Neural crest cell (in vitro differentiated cells): ENCODE measurements around the gene ABCC2. TPM values are rescaled to one million over a fixed set of nuclear protein-coding genes. Genes with fewer than 3 reads are reported as not detected.
"Not testable (repeated sequence)": the region's sequence is repeated elsewhere in the genome, so short reads cannot be mapped to it uniquely, and the experiment has no call there.

ENCODE experiments used
- DNase-seq: peaks from one replicate; pipeline ENCODE4 v3.0.0; 2021; ENCODE audit warnings: low read depth, mixed read lengths, low spot score
- H3K27ac Mint-ChIP-seq: one replicate; pipeline ENCODE4 v1.8.0; 2021; ENCODE audit warnings: mild to moderate bottlenecking, mixed read lengths; ENCODE audit not compliant: unreplicated experiment
- H3K27me3 Mint-ChIP-seq: 2 replicates; pipeline ENCODE4 v1.8.0; 2021; ENCODE audit warnings: low read depth, mild to moderate bottlenecking, mixed read lengths
- H3K36me3 Mint-ChIP-seq: 2 replicates; pipeline ENCODE4 v1.8.0; 2021; ENCODE audit warnings: low read depth, mild to moderate bottlenecking, mixed read lengths
- H3K4me1 Mint-ChIP-seq: 2 replicates; pipeline ENCODE4 v1.8.0; 2021; ENCODE audit warnings: mixed read lengths
- H3K4me3 Mint-ChIP-seq: one replicate; pipeline ENCODE4 v1.8.0; 2021; ENCODE audit warnings: mild to moderate bottlenecking, mixed read lengths
- H3K9me3 Mint-ChIP-seq: 2 replicates; pipeline ENCODE4 v1.8.0; 2021; ENCODE audit warnings: mixed read lengths
- CTCF ChIP-seq: fragments of 200-600 bp; sonication (generic); conservative IDR thresholded peaks from 2 replicates; pipeline ENCODE4 v1.5.0; 2021; ENCODE audit warnings: antibody characterized with exemption, mild to moderate bottlenecking
- total RNA-seq: library from RNA; stranded (reverse); gene quantifications from 2 replicates; pipeline ENCODE4 v1.2.1, GENCODE V29; 2021

ABCC2 gene
- total RNA-seq, 1 donor from 2014 or later: 5.9 TPM

GRCh38 chr10:99883523-99883922, 101.1 kb downstream of the ABCC2 start:
- no peaks in the 10 kb centered on the region for H3K4me1 Mint-ChIP-seq
- H3K27ac Mint-ChIP-seq: no peak overlapping the region
- H3K27me3 Mint-ChIP-seq: no peaks in the 10 kb centered on the region
- H3K36me3 Mint-ChIP-seq: peaks cover 30% of the 10 kb centered on the region
- DNase-seq: no peak
- no peak for TF ChIP-seq CTCF
- no peaks in the 10 kb centered on the region for H3K9me3 Mint-ChIP-seq
- no peak overlapping the region for H3K4me3 Mint-ChIP-seq

- no peaks in the 10 kb centered on the region for H3K27me3 Mint-ChIP-seq
- TF ChIP-seq CTCF: no peak
- H3K4me3 Mint-ChIP-seq: no peak overlapping the region
- no peaks in the 10 kb centered on the region for H3K4me1 Mint-ChIP-seq
- no peaks in the 10 kb centered on the region for H3K9me3 Mint-ChIP-seq
- no peak for DNase-seq
- peaks cover 29% of the 10 kb centered on the region for H3K36me3 Mint-ChIP-seq
- no peak overlapping the region for H3K27ac Mint-ChIP-seq
Observed at GRCh38 chr10:99888622-99889021, 106.2 kb downstream of the ABCC2 start.

- no peak for DNase-seq
- peaks cover 37% of the 10 kb centered on the region for H3K36me3 Mint-ChIP-seq
- no peaks in the 10 kb centered on the region for H3K27me3 Mint-ChIP-seq
- no peak overlapping the region for H3K27ac Mint-ChIP-seq
- no peaks in the 10 kb centered on the region for H3K4me1 Mint-ChIP-seq
- no peak overlapping the region for H3K4me3 Mint-ChIP-seq
- TF ChIP-seq CTCF: no peak
- H3K9me3 Mint-ChIP-seq: no peaks in the 10 kb centered on the region
Observed at GRCh38 chr10:99894613-99895012, 112.2 kb downstream of the ABCC2 start.

DNA sequence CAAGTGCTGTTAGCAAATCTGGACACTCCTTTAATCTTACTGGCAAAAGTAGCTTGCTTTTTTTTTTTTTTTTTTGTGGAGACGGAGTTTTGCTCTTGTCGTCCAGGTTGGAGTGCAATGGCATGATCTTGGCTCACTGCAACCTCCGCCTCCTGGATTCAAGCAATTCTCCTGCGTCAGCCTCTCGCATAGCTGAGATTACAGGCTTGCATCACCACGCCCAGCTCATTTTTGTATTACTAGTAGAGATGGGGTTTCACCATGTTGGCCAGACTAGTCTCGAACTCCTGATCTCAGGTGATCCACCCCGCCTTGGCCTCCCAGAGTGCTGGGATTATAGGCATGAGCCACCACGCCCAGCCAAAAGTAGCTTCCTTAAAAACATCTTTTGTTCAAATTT, 112.6 kb downstream of the ABCC2 start:
- not testable (repeated sequence) for H3K4me3 Mint-ChIP-seq, H3K4me1 Mint-ChIP-seq, DNase-seq, H3K9me3 Mint-ChIP-seq, H3K27ac Mint-ChIP-seq, H3K27me3 Mint-ChIP-seq
- H3K36me3 Mint-ChIP-seq: peaks cover 37% of the 10 kb centered on the region

DNA sequence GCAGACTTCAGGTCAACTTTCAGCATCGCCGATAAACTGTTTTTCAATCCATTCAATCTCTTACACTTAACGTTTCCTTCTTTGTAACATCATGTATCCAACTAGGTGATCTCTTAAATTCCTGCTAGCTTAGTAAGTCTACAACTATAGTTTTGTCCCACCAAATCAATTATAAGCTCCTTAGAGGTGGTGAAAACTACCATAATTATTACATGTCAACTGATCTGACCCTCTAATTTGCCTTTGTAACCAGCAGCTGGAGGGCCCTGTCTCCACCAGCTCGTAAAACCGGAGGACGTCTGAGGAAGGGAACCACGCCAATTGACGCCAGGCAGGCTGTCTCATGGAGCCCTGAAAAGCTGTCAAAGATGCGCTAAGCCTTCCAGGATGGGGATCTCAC, 113.4 kb downstream of the ABCC2 start:
- H3K27ac Mint-ChIP-seq: no peak overlapping the region
- no peaks in the 10 kb centered on the region for H3K4me1 Mint-ChIP-seq
- no peak overlapping the region for H3K4me3 Mint-ChIP-seq
- H3K27me3 Mint-ChIP-seq: no peaks in the 10 kb centered on the region
- no peak for TF ChIP-seq CTCF
- DNase-seq: no peak
- no peaks in the 10 kb centered on the region for H3K9me3 Mint-ChIP-seq
- H3K36me3 Mint-ChIP-seq: peaks cover 33% of the 10 kb centered on the region

Other genes starting within 250 kb of the ABCC2 start
- not detected in 2 replicates for gene NKX2-3, start 249.7 kb upstream of the ABCC2 start, total RNA-seq
- 28.4 and 40.2 TPM in 2 replicates for gene SLC25A28, start 162.2 kb upstream of the ABCC2 start, total RNA-seq
- 23.9 and 24.9 TPM in 2 replicates for gene ENTPD7, start 123.1 kb upstream of the ABCC2 start, total RNA-seq
- 44.4 and 48.7 TPM in 2 replicates for gene COX15, start 50.5 kb upstream of the ABCC2 start, total RNA-seq
- gene CUTC, start 50.4 kb upstream of the ABCC2 start, total RNA-seq: 17.6 and 17.9 TPM in 2 replicates
- gene DNMBP, start 227.3 kb downstream of the ABCC2 start, total RNA-seq: 17.8 and 18.3 TPM in 2 replicates